ENCODE data around the gene CELSR1. TPM values are rescaled to one million over a fixed set of nuclear protein-coding genes. Genes with fewer than 3 reads are reported as not detected.
A peak's percentile ranks its signal among the peaks of the same experiment; 100 is the strongest.

Gene CELSR1
- total and polyA plus RNA-seq, 2 donors from 2014 or later = 15.7 to 49.9 TPM

DNA sequence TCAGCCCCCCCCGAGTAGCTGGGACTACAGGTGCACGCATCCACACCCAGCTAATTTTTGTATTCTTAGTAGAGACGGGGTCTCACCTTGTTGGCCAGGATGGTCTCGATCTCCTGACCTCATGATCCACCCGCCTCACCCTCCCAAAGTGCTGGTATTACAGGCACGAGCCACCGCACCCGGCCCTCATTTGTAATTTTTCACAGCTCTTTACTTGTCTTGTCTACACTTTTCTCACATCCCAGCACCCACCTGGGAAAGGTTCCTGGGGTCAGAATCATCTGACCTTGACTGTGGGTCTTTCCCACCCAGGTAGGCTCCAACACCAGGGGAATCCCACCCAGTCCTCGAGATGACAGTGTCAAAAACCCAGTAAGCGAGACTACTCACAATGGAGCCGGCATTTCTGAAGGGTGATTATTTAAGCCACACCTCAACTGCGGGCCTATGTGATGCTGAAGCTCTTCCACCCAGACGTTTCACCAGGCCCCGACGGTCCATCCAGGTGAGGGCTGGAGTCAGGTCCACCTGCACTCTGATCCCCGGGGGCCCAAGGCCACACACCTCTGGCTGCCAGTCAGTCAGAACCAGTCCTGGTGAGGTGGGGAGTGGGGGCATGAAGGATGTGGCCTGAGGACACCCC lies 23.4 kb downstream of the CELSR1 start:
- Histone ChIP-seq H3K27me3 (ENCODE audit: control insufficient read depth, insufficient read depth, low read length) (no peaks in the 10 kb centered on the region), H3K9ac (ENCODE audit: low read length in 3 of 3) (no peak overlapping the region), H3K9me3 (ENCODE audit: control insufficient read depth in 2 of 3, insufficient read depth in 1 of 3, low read length in 3 of 3) (no peaks in the 10 kb centered on the region), H3K4me1 (ENCODE audit: control insufficient read depth in 2 of 3, insufficient read depth in 2 of 3, low read depth in 1 of 3, low read length in 3 of 3) (no peaks in the 10 kb centered on the region), H3K4me3 (ENCODE audit: low read length in 3 of 3) (no peak overlapping the region), H3K36me3 (ENCODE audit: control insufficient read depth in 2 of 3, insufficient read depth in 3 of 3, low read length in 3 of 3) (no peaks in the 10 kb centered on the region), H3K27ac (ENCODE audit: low read depth in 2 of 2, low read length in 2 of 2) (no peak overlapping the region)
- peak in 1 of 5 donors; percentile 68 for DNase-seq
- FAIRE-seq = no peak
- no peak for TF ChIP-seq CTCF (IDR thresholded peaks at IDR 0.05; ENCODE audit: borderline replicate concordance, extremely low read depth, insufficient read depth)
- intact Hi-C loops (cut with DNase I) = no loop called here

DNA sequence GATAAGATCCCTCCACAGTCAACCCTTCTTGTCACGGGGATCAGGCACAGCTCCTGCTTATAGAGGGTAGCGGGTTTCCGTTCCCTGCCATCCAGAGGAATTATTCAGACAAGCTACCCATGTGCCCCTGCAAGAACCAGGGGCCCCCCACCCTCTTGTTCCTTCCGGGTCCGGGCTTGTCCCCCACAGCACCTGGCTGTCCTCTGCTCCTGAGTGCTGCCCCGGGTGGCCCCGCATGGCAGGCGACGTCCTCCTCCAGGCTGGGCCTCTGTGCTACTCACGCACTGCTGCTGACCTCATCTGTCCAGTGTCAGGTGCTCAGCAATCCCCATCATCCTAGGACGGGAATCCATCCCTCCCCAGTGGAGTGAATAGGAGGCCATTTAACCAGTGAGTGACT lies 24.7 kb downstream of the CELSR1 start:
- Histone ChIP-seq H3K27ac (ENCODE audit: low read depth in 2 of 2, low read length in 2 of 2) (no peak overlapping the region), H3K9ac (ENCODE audit: low read length in 3 of 3) (no peak overlapping the region), H3K27me3 (ENCODE audit: control insufficient read depth, insufficient read depth, low read length) (no peaks in the 10 kb centered on the region), H3K4me3 (ENCODE audit: low read length in 3 of 3) (no peak overlapping the region), H3K9me3 (ENCODE audit: control insufficient read depth in 2 of 3, insufficient read depth in 1 of 3, low read length in 3 of 3) (no peaks in the 10 kb centered on the region), H3K4me1 (ENCODE audit: control insufficient read depth in 2 of 3, insufficient read depth in 2 of 3, low read depth in 1 of 3, low read length in 3 of 3) (no peaks in the 10 kb centered on the region), H3K36me3 (ENCODE audit: control insufficient read depth in 2 of 3, insufficient read depth in 3 of 3, low read length in 3 of 3) (no peaks in the 10 kb centered on the region)
- TF ChIP-seq CTCF (IDR thresholded peaks at IDR 0.05; ENCODE audit: borderline replicate concordance, extremely low read depth, insufficient read depth) = no peak
- FAIRE-seq = no peak
- intact Hi-C loops (cut with DNase I) = no loop called here
- peak in 1 of 5 donors; percentile 73 for DNase-seq

- Histone ChIP-seq H3K36me3 (ENCODE audit: control insufficient read depth in 2 of 3, insufficient read depth in 3 of 3, low read length in 3 of 3) (no peaks in the 10 kb centered on the region), H3K4me1 (ENCODE audit: control insufficient read depth in 2 of 3, insufficient read depth in 2 of 3, low read depth in 1 of 3, low read length in 3 of 3) (no peaks in the 10 kb centered on the region), H3K27me3 (ENCODE audit: control insufficient read depth, insufficient read depth, low read length) (no peaks in the 10 kb centered on the region), H3K9me3 (ENCODE audit: control insufficient read depth in 2 of 3, insufficient read depth in 1 of 3, low read length in 3 of 3) (no peaks in the 10 kb centered on the region), H3K9ac (ENCODE audit: low read length in 3 of 3) (no peak overlapping the region), H3K27ac (ENCODE audit: low read depth in 2 of 2, low read length in 2 of 2) (no peak overlapping the region), H3K4me3 (ENCODE audit: low read length in 3 of 3) (no peak overlapping the region)
- intact Hi-C loops (cut with DNase I) = no loop called here
- DNase-seq = no peak
- no peak for FAIRE-seq
- no peak for TF ChIP-seq CTCF (IDR thresholded peaks at IDR 0.05; ENCODE audit: borderline replicate concordance, extremely low read depth, insufficient read depth)
Observed at GRCh38 chr22:46512039-46512370, 25.4 kb downstream of the CELSR1 start.

All from kidney (tissue), 14 donors.